Measurements from ENCODE around the gene VMAC.

GRCh38 chr19:5889288-5889971, 15.2 kb upstream of the VMAC start:
- TF ChIP-seq CTCF (IDR thresholded peaks at IDR 0.05 in 8 of 11, conservative IDR thresholded peaks at IDR 0.05 in 3 of 11): no peak
- TF ChIP-seq POLR2A (IDR thresholded peaks at IDR 0.05): no peak

Measured in spleen (tissue), 7 donors.